ENCODE results near the gene CCDC170.

CCDC170 gene

GRCh38 chr6:151649835-151650234, 156.0 kb downstream of the CCDC170 start:
- Histone ChIP-seq H3K36me3 (ENCODE audit: insufficient read depth, low read length) (no peaks in the 10 kb centered on the region), H3K4me2 (ENCODE audit: low read depth, low read length, poor library complexity, severe bottlenecking) (no peak overlapping the region), H3K4me1 (ENCODE audit: insufficient read depth, low read length, poor library complexity, severe bottlenecking) (no peaks in the 10 kb centered on the region), H3K9ac (ENCODE audit: low read depth, low read length, poor library complexity, severe bottlenecking) (no peak overlapping the region), H3K4me3 (ENCODE audit: low read length, poor library complexity, severe bottlenecking) (no peak overlapping the region), H4K20me1 (ENCODE audit: insufficient read depth, low read length, poor library complexity, severe bottlenecking) (no peaks in the 10 kb centered on the region), H3K79me2 (ENCODE audit: insufficient read depth, low read length) (no peaks in the 10 kb centered on the region), H3K27me3 (ENCODE audit: insufficient read depth, low read length, poor library complexity, severe bottlenecking) (no peaks in the 10 kb centered on the region), H3K9me3 (ENCODE audit: insufficient read depth, low read depth, low read length) (no peaks in the 10 kb centered on the region), H2AFZ (ENCODE audit: low read length) (no peak overlapping the region), H3K9me2 (replicated peaks; ENCODE audit: low read depth, low read length) (no peaks in the 10 kb centered on the region), H3F3A (ENCODE audit: low read depth) (no peaks in the 10 kb centered on the region)
- TF ChIP-seq EZH2phosphoT487 (IDR thresholded peaks at IDR 0.05; ENCODE audit: borderline replicate concordance) (no peak), CTCF (conservative IDR thresholded peaks at IDR 0.05; ENCODE audit: low read length) (no peak)

DNA sequence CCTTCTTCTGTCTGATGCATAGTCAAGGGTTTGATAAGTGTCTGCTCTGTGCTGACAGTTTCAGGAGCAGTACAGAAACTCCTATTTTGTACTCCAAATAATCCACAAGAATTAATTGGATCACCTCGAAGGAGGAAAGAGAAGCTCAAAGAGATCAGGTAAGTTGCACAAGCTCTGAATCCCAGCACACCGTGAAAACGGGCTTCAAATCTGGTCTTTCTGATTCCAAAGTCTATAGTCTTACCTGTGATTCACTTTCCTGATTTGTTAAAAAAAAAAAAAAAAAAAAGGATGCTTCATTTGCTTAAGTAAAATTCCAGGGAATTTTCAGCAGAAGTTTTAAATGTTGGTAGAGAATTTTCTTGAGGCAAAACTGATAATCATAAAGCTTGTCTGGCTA, 157.8 kb downstream of the CCDC170 start:
- Histone ChIP-seq H3K27me3 (ENCODE audit: insufficient read depth, low read length, poor library complexity, severe bottlenecking) (no peaks in the 10 kb centered on the region), H3F3A (ENCODE audit: low read depth) (no peaks in the 10 kb centered on the region), H3K4me2 (ENCODE audit: low read depth, low read length, poor library complexity, severe bottlenecking) (no peak overlapping the region), H4K20me1 (ENCODE audit: insufficient read depth, low read length, poor library complexity, severe bottlenecking) (no peaks in the 10 kb centered on the region), H2AFZ (ENCODE audit: low read length) (no peak overlapping the region), H3K79me2 (ENCODE audit: insufficient read depth, low read length) (no peaks in the 10 kb centered on the region), H3K9me3 (ENCODE audit: insufficient read depth, low read depth, low read length) (0 out of 2 replicates have a peak, but pooled peaks cover 6% of the 10 kb centered on the region), H3K9ac (ENCODE audit: low read depth, low read length, poor library complexity, severe bottlenecking) (no peak overlapping the region), H3K36me3 (ENCODE audit: insufficient read depth, low read length) (no peaks in the 10 kb centered on the region), H3K4me3 (ENCODE audit: low read length, poor library complexity, severe bottlenecking) (no peak overlapping the region), H3K4me1 (ENCODE audit: insufficient read depth, low read length, poor library complexity, severe bottlenecking) (no peaks in the 10 kb centered on the region), H3K9me2 (replicated peaks; ENCODE audit: low read depth, low read length) (no peaks in the 10 kb centered on the region)
- TF ChIP-seq CTCF (conservative IDR thresholded peaks at IDR 0.05; ENCODE audit: low read length) = no peak
- no peak for TF ChIP-seq EZH2phosphoT487 (IDR thresholded peaks at IDR 0.05; ENCODE audit: borderline replicate concordance)

DNA sequence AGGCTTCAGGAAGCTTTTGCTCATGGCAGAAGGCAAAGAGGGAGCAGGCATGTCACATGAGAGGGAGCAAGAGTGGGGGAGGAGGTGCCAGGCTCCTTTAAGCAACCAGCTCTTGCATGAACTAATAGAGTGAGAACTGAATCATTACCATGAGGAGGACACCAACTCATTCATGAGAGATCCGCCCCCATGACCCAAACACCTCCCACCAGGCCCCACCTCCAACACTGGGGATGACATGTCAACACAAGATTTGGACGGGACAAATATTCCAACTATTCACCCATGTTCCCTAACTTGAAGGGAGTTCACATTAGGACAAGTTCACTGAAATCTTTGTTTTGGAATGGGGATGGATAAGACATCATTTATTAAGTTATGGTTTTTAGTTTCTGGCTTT, 158.5 kb downstream of the CCDC170 start:
- Histone ChIP-seq H3K79me2 (ENCODE audit: insufficient read depth, low read length) (no peaks in the 10 kb centered on the region), H3K9ac (ENCODE audit: low read depth, low read length, poor library complexity, severe bottlenecking) (no peak overlapping the region), H3F3A (ENCODE audit: low read depth) (no peaks in the 10 kb centered on the region), H3K4me3 (ENCODE audit: low read length, poor library complexity, severe bottlenecking) (no peak overlapping the region), H4K20me1 (ENCODE audit: insufficient read depth, low read length, poor library complexity, severe bottlenecking) (no peaks in the 10 kb centered on the region), H3K36me3 (ENCODE audit: insufficient read depth, low read length) (no peaks in the 10 kb centered on the region), H2AFZ (ENCODE audit: low read length) (no peak overlapping the region), H3K9me2 (replicated peaks; ENCODE audit: low read depth, low read length) (no peaks in the 10 kb centered on the region), H3K4me1 (ENCODE audit: insufficient read depth, low read length, poor library complexity, severe bottlenecking) (no peaks in the 10 kb centered on the region), H3K9me3 (ENCODE audit: insufficient read depth, low read depth, low read length) (0 out of 2 replicates have a peak, but pooled peaks cover 6% of the 10 kb centered on the region), H3K4me2 (ENCODE audit: low read depth, low read length, poor library complexity, severe bottlenecking) (no peak overlapping the region), H3K27me3 (ENCODE audit: insufficient read depth, low read length, poor library complexity, severe bottlenecking) (no peaks in the 10 kb centered on the region)
- no peak for TF ChIP-seq CTCF (conservative IDR thresholded peaks at IDR 0.05; ENCODE audit: low read length)
- no peak for TF ChIP-seq EZH2phosphoT487 (IDR thresholded peaks at IDR 0.05; ENCODE audit: borderline replicate concordance)

All from Loucy (cell line).